ENCODE measurements around the gene IRAK3. TPM values are rescaled to one million over a fixed set of nuclear protein-coding genes. Genes with fewer than 3 reads are reported as not detected.

Gene IRAK3
- total and polyA plus RNA-seq, 7 donors: 1.4 to 17.1 (median 9.4) TPM

DNA sequence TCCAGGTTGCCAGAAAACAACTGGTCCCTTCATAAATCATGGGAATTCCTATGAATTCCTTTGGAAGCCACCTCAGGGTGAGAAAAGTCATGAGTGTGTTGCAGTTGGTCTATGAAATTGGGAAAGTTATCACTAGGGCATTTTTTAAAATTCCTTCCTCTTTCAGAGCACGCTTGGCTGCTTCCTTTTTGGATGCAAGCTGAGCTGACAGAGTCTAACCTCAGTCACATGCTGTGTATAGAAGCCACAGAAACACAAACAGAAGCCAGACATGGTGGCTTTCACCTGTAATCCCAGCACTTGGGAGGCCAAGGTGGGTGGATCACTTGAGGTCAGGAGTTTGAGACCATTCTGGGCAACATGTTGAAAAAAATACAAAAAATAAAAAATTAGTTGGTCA is 91.5 kb downstream of the IRAK3 start:
- H3K36me3 ChIP-seq: no peaks in the 10 kb centered on the region
- H3K27ac ChIP-seq: no peak overlapping the region
- H3K4me1 ChIP-seq: no peaks in the 10 kb centered on the region
- H3K9me3 ChIP-seq: no peaks in the 10 kb centered on the region
- DNase-seq: no peak
- TF ChIP-seq, protein P1, sequence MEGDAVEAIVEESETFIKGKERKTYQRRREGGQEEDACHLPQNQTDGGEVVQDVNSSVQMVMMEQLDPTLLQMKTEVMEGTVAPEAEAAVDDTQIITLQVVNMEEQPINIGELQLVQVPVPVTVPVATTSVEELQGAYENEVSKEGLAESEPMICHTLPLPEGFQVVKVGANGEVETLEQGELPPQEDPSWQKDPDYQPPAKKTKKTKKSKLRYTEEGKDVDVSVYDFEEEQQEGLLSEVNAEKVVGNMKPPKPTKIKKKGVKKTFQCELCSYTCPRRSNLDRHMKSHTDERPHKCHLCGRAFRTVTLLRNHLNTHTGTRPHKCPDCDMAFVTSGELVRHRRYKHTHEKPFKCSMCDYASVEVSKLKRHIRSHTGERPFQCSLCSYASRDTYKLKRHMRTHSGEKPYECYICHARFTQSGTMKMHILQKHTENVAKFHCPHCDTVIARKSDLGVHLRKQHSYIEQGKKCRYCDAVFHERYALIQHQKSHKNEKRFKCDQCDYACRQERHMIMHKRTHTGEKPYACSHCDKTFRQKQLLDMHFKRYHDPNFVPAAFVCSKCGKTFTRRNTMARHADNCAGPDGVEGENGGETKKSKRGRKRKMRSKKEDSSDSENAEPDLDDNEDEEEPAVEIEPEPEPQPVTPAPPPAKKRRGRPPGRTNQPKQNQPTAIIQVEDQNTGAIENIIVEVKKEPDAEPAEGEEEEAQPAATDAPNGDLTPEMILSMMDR (IDR thresholded peaks at IDR 0.05): no peak
- TF ChIP-seq POLR2A (IDR thresholded peaks at IDR 0.05): no peak
- TF ChIP-seq EP300 (IDR thresholded peaks at IDR 0.05): no peak
- TF ChIP-seq POLR2AphosphoS5 (IDR thresholded peaks at IDR 0.05): no peak
- intact Hi-C loops (cut with DNase I): loop anchor here (10.0 kb wide), 1 partner anchor 124 kb away; no protein-coding TSS in a partner anchor
- no peak overlapping the region for H3K4me3 ChIP-seq
- WGBS, 2 donors: 67 to 74% methylated on average over 1 of the region's 1 CpG
- no peaks in the 10 kb centered on the region for H3K27me3 ChIP-seq

DNA sequence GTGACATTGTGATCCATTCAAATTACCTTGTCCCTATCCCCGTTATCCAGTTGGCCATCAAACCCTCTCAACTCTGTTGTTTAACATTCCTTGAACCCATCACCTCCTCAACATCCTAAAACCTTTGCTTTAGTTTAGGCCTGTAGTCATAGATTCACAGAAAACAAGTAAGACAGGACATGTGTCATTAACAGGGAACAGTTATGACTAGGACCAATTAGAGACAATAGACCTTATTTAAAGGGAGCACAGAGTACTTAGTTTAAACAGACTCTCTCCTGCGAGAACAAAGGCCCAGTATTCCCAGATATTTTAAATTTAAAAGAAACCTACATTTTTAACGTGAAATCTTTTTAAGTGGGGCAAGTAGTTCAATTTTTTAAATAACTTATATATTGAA is 93.2 kb downstream of the IRAK3 start:
- Histone ChIP-seq H3K36me3 (no peaks in the 10 kb centered on the region), H3K4me1 (no peaks in the 10 kb centered on the region), H3K9me3 (no peaks in the 10 kb centered on the region), H3K27me3 (no peaks in the 10 kb centered on the region), H3K4me3 (no peak overlapping the region), H3K27ac (no peak overlapping the region)
- DNase-seq: no peak
- TF ChIP-seq POLR2AphosphoS5 (IDR thresholded peaks at IDR 0.05): no peak
- TF ChIP-seq, protein P1 (IDR thresholded peaks at IDR 0.05): no peak
- TF ChIP-seq EP300 (IDR thresholded peaks at IDR 0.05): no peak
- TF ChIP-seq POLR2A (IDR thresholded peaks at IDR 0.05): no peak
- WGBS, 2 donors: 87 to 89% methylated on average over 3 of the region's 3 CpGs
- intact Hi-C loops (cut with DNase I): loop anchor here (10.0 kb wide), 1 partner anchor 123 kb away; no protein-coding TSS in a partner anchor

DNA sequence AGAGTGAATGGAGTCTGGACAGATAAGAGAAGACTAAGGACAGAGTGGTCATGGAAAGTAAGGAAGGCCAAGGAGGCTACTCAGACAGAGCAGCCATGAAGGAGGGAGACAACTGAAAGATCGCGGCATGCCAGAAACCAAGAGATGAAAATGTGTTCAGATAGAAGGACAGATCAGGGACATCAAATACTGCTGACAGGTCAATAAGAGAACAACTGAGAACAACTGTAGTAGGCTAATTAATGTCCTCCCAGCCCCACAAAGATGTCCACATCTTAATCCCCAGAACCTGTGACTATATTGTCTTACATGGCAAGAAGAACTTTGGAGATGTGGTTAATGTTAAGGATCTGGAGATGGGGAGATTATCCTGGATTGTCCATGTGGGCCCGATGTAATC is 98.3 kb downstream of the IRAK3 start:
- intact Hi-C loops (cut with DNase I): loop anchor here (10.0 kb wide), 1 partner anchor 118 kb away; no protein-coding TSS in a partner anchor
- no peak overlapping the region for H3K27ac ChIP-seq
- TF ChIP-seq POLR2AphosphoS5 (IDR thresholded peaks at IDR 0.05): no peak
- no peaks in the 10 kb centered on the region for H3K36me3 ChIP-seq
- no peak for DNase-seq
- no peak overlapping the region for H3K4me3 ChIP-seq
- H3K9me3 ChIP-seq: no peaks in the 10 kb centered on the region
- WGBS, 2 donors: 95 to 97% methylated on average over 3 of the region's 3 CpGs
- no peaks in the 10 kb centered on the region for H3K27me3 ChIP-seq
- no peaks in the 10 kb centered on the region for H3K4me1 ChIP-seq

DNA sequence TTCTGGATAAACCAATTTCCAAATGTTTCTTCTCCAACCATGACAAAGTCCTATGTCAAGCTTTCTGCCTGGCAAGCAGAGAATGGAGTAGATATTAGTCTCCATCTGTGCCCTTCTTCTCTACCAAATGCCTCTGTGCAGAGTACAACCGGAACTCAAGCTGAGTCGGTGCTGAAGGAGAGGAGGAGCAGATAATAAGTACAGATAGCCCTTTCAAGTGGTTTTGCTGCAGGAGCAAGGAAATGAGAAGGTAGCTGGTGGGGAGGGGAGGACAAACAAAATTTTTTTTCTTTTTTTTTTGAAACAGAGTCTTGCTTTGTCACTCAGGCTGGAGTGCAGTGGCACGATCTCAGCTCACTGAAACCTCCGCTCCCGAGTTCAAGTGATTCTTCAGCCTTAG is 99.1 kb downstream of the IRAK3 start:
- H3K27me3 ChIP-seq: no peaks in the 10 kb centered on the region
- intact Hi-C loops (cut with DNase I): loop anchor here (10.0 kb wide), 1 partner anchor 117 kb away; no protein-coding TSS in a partner anchor
- no peaks in the 10 kb centered on the region for H3K36me3 ChIP-seq
- TF ChIP-seq POLR2A (IDR thresholded peaks at IDR 0.05) (no peak), EP300 (IDR thresholded peaks at IDR 0.05) (no peak), POLR2AphosphoS5 (IDR thresholded peaks at IDR 0.05) (no peak)
- TF ChIP-seq, protein P1 (IDR thresholded peaks at IDR 0.05): no peak
- WGBS, 2 donors: 77 to 90% methylated on average over 5 of the region's 5 CpGs
- no peaks in the 10 kb centered on the region for H3K4me1 ChIP-seq
- H3K4me3 ChIP-seq: no peak overlapping the region
- no peak for DNase-seq
- no peaks in the 10 kb centered on the region for H3K9me3 ChIP-seq
- no peak overlapping the region for H3K27ac ChIP-seq

DNA sequence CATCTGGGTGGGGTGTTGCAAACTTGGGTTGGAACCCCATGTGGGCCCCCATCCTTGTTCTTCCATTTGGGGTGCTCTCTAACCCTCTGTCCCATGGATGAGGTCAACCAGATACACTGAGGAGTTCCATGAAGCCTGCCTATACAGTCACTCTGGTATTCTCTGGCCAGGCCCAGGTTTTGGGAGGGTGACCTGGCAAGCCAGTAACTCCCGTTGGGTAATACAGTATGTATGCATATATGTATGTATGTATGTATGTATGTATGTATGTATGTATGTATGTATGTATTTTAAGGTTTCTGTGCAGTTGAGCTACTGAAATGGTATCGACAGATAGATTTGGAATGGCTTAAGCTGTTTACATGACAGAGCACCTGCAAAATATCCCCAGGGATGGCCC is 100.5 kb downstream of the IRAK3 start:
- no peaks in the 10 kb centered on the region for H3K36me3 ChIP-seq
- no peak for DNase-seq
- TF ChIP-seq POLR2AphosphoS5 (IDR thresholded peaks at IDR 0.05) (no peak), POLR2A (IDR thresholded peaks at IDR 0.05) (no peak), EP300 (IDR thresholded peaks at IDR 0.05) (no peak)
- TF ChIP-seq, protein P1 (IDR thresholded peaks at IDR 0.05): no peak
- WGBS, 2 donors: 92 to 93% methylated on average over 2 of the region's 2 CpGs
- H3K27me3 ChIP-seq: no peaks in the 10 kb centered on the region
- H3K4me1 ChIP-seq: no peaks in the 10 kb centered on the region
- no peak overlapping the region for H3K27ac ChIP-seq
- no peak overlapping the region for H3K4me3 ChIP-seq
- no peaks in the 10 kb centered on the region for H3K9me3 ChIP-seq
- intact Hi-C loops (cut with DNase I): loop anchor here (10.0 kb wide), 1 partner anchor 115 kb away; no protein-coding TSS in a partner anchor
